HepG2 (cell line): ENCODE data around the gene DMPK. TPM values are rescaled to one million over a fixed set of nuclear protein-coding genes. Genes with fewer than 3 reads are reported as not detected.

Experiments used
- AHDC1 ChIP-seq: sonication (generic); formaldehyde crosslinking; IDR thresholded peaks from 2 replicates; pipeline ENCODE4 v1.5.1; 2020; ENCODE audit warnings: mild to moderate bottlenecking, missing genetic modification reagents, borderline replicate concordance
- BRF2 ChIP-seq: sonication (generic); formaldehyde crosslinking; IDR thresholded peaks from 2 replicates; pipeline ENCODE4 v1.8.1; 2022; ENCODE audit warnings: mild to moderate bottlenecking, missing genetic modification reagents
- CENPT ChIP-seq: sonication (generic); formaldehyde crosslinking; IDR thresholded peaks from 2 replicates; pipeline ENCODE4 v1.8.0; 2022; ENCODE audit warnings: low read depth, mild to moderate bottlenecking, moderate library complexity, missing genetic modification reagents
- ESRRA ChIP-seq: sonication (generic); formaldehyde crosslinking; IDR thresholded peaks from 2 replicates; pipeline ENCODE4 v1.5.1; 2020; ENCODE audit warnings: mild to moderate bottlenecking, low read depth, missing genetic modification reagents
- FOXM1 ChIP-seq: sonication (generic); formaldehyde crosslinking; IDR thresholded peaks from 2 replicates; pipeline ENCODE4 v1.5.0; 2020; ENCODE audit warnings: missing genetic modification reagents
- FUBP1 ChIP-seq: sonication (generic); formaldehyde crosslinking; IDR thresholded peaks from 2 replicates; pipeline ENCODE4 v1.5.1; 2020; ENCODE audit warnings: missing genetic modification reagents, mild to moderate bottlenecking, borderline replicate concordance
- JARID2 ChIP-seq: sonication (generic); formaldehyde crosslinking; IDR thresholded peaks from 2 replicates; pipeline ENCODE4 v1.8.1; 2023; ENCODE audit warnings: missing genetic modification reagents, inconsistent platforms; ENCODE audit not compliant: insufficient replicate concordance
- PRMT3 ChIP-seq: sonication (generic); formaldehyde crosslinking; IDR thresholded peaks from 2 replicates; pipeline ENCODE4 v1.8.1; 2022; ENCODE audit warnings: low read depth, mild to moderate bottlenecking, moderate library complexity, missing genetic modification reagents, borderline replicate concordance
- RAD21 ChIP-seq: fragments of 450-650 bp; formaldehyde crosslinking; IDR thresholded peaks from 2 replicates; pipeline ENCODE4 v1.5.0; 2020; ENCODE audit warnings: mild to moderate bottlenecking
- RELA ChIP-seq: sonication (generic); formaldehyde crosslinking; IDR thresholded peaks from 2 replicates; pipeline ENCODE4 v1.4.0; 2020; ENCODE audit warnings: missing genetic modification reagents
- SRF ChIP-seq: IDR thresholded peaks from 2 replicates; pipeline ENCODE4 v1.6.1; 2011; ENCODE audit warnings: mild to moderate bottlenecking, low read depth, low read length, moderate library complexity
- TFE3 ChIP-seq: IDR thresholded peaks from 2 replicates; pipeline ENCODE4 v1.6.1; 2016
- ZBTB7B ChIP-seq: sonication (generic); formaldehyde crosslinking; IDR thresholded peaks from 2 replicates; pipeline ENCODE4 v1.4.0; 2020; ENCODE audit warnings: missing genetic modification reagents
- ZNF207 ChIP-seq: fragments of 450-650 bp; IDR thresholded peaks from 2 replicates; pipeline ENCODE4 v1.6.1; 2016; ENCODE audit warnings: antibody characterized with exemption, borderline replicate concordance
- ZNF616 ChIP-seq: sonication (generic); formaldehyde crosslinking; IDR thresholded peaks from 2 replicates; pipeline ENCODE4 v1.5.0; 2020; ENCODE audit warnings: low read depth, mild to moderate bottlenecking, missing genetic modification reagents
- ZNF672 ChIP-seq: sonication (generic); formaldehyde crosslinking; IDR thresholded peaks from 2 replicates; pipeline ENCODE4 v1.8.1; 2022; ENCODE audit warnings: missing genetic modification reagents
- ZNF740 ChIP-seq: sonication (generic); formaldehyde crosslinking; IDR thresholded peaks from 2 replicates; pipeline ENCODE4 v1.4.0; 2020; ENCODE audit warnings: missing genetic modification reagents
- ZSCAN21 ChIP-seq: sonication (generic); formaldehyde crosslinking; IDR thresholded peaks from 2 replicates; pipeline ENCODE4 v1.8.0; 2022; ENCODE audit warnings: mild to moderate bottlenecking, missing genetic modification reagents, moderate library complexity, borderline replicate concordance
- polyA plus RNA-seq, 8 experiments: library from polyadenylated mRNA; depleted of rRNA in 3 of 8; stranded (reverse) in 7 of 8; unstranded in 1 of 8; fragments of >200 nt; fragmentation: Illumina TruSeq in 4 of 8; extraction: Trizol in 4 of 8; gene quantifications; 2 replicates each; pipeline versions ENCODE4 v1.2.1 to v1.2.3, GENCODE V29; 2011 to 2016; ENCODE audit warnings: low read depth in 4 of 8, missing spikeins in 1 of 8, mixed read lengths in 1 of 8; ENCODE audit not compliant: insufficient read depth in 1 of 8
- total RNA-seq, 5 experiments: library from RNA; depleted of rRNA; stranded (reverse); fragments of >200 nt; fragmentation: Illumina TruSeq; extraction: Trizol; gene quantifications; 2 replicates each; pipeline ENCODE4 v1.2.3, GENCODE V29; 2016; ENCODE audit warnings: low read depth in 1 of 5

DMPK gene
- total and polyA plus RNA-seq, 2 of the 13 experiments (the other 11 are each of a cell fraction or from before 2014, with no cell fraction given): 5.3 to 8.8 TPM

GRCh38 chr19:45768984-45769782 is 13.1 kb downstream of the DMPK start, which contains the start of gene SIX5 (continued):
- TF ChIP-seq RAD21 (CRISPR knock-in tag) (peak; percentile 6; the same call in 1 of the 2 replicates), JARID2 (CRISPR knock-in tag) (no peak), ZNF616 (CRISPR knock-in tag) (no peak), BRF2 (CRISPR knock-in tag) (peak; percentile 30), ZNF740 (peak; percentile 86), TFE3 (CRISPR knock-in tag) (0 out of 2 replicates have a peak, but pooled peaks have one; percentile 51), ZSCAN21 (CRISPR knock-in tag) (peak; percentile 55; the same call in 1 of the 2 replicates), ESRRA (CRISPR knock-in tag) (no peak; the same call in 1 of the 2 replicates), ZNF672 (CRISPR knock-in tag) (no peak), FOXM1 (CRISPR knock-in tag) (no peak), RELA (CRISPR knock-in tag) (peak; percentile 82; the same call in 1 of the 2 replicates), ZBTB7B (peak; percentile 71; the same call in 1 of the 2 replicates), FUBP1 (CRISPR knock-in tag) (no peak), ZNF207 (no peak), CENPT (CRISPR knock-in tag) (no peak; the same call in 1 of the 2 replicates), PRMT3 (CRISPR knock-in tag) (no peak), AHDC1 (CRISPR knock-in tag) (no peak), SRF (no peak)
